Activated CD4-positive, alpha-beta T cell treated with anti-CD3 and anti-CD28 coated beads, Interleukin-2, Interleukin-4, amounts not matched to agents 100 ng/mL and 50 ng/mL, durations not matched to agents 16 hours and 8 hours (primary cell): ENCODE results near the gene PPP1R14B.
A peak's percentile ranks its signal among the peaks of the same experiment; 100 is the strongest.

Experiments
- DNase-seq: peaks from one replicate; pipeline ENCODE4 v3.0.0-alpha.2; 2020; ENCODE audit warnings: low spot score

The PPP1R14B gene

DNA sequence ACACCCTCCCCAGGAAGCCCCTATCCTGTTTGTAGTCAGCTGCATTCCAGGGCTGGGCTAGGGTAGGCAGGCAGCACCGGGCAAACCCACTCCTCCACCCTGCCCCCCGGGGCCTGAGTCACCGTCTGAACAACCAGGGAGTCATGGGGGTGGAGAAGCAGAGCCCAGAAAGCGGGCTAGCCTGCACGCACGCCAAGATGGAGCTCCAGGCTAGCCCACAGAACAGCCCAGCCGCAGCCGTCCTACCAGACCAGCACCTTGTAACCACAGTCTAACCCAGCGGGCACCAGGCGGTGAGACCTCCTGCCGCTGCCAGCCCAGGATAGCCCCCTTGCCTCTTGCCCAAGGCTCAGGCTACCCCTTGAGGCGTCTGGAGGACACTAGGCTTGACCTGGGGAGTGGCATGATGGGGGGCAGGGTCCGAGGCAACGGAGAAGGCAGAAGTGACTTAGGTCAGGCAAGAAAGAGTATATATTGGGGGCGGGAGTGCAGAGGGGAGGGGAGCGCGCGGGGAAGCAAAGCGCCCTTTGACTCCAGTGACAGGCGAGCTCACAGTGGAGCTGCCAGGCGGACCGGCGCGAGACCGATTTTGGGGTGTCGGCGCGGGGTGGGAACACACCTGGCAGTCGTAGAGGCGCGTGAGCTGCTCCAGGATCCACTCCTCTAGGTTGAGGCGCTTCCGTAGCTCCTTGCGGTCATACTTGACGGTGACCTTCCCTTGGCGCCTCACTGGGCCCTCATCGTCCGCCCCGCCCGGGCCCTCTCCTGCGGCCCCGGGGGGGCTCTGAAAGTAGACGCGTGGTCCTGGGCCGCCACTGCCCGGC is 734 bp downstream of the PPP1R14B start:
- peak; percentile 67 for DNase-seq

DNA sequence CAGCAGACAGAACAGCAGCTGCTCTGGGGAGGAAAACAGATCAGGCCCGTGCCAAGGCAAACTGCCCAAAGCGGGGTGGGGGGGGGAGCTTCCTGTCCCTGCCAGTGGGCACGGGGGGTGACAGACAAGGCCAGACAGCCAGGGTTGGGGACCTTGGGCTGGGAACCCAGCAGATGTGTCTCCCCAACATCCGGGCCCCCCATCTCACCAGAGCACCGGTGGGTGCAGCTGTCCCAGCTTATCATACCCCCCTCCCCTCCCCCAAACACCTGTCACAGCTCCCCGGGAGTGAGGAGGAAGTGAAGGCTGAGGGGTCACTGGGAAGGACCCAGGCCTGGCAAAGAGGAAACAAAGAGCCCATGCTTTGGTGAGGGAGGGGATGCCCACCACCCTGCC is 1.3 kb downstream of the PPP1R14B start:
- DNase-seq = no peak

DNA sequence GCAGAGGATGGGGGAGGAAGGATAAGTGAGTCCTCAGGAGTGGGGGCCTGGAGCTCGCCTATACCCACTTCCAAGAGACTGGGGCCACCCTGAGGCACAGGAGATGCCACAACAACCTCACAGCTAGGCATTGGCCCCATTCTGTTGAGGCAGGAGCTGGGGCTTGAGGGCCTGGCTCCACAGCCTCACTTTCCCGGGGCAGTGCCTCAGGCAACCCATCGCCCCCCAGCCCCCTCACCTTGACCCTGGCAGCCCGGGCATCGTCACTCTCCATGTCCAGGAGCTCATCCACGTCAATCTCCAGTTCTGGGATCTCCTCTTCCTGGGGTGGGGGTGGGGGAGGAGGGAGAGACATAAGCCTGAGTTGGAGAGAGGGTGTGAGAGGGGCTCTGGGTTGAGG is 1.8 kb downstream of the PPP1R14B start:
- no peak for DNase-seq

DNA sequence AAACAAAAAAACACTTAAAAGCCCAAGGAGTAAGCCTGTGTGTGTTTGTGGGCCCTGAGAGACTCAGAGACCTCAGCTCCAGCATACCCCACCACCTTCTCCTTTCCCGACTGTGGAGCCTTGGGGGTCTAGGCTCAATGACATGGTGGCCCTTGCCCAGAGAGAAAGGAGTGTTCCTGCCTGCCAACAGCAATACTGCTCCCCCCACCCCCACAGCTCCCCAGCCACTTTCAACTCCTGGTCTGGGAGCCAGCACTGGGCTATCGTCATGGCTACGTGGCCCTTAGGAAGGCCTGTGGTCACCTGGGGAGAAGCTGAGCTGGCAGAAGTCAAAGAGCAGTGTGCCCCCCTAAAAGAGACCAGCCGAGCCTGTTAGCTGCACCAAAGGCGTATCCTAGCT is 2.6 kb downstream of the PPP1R14B start:
- no peak for DNase-seq

DNA sequence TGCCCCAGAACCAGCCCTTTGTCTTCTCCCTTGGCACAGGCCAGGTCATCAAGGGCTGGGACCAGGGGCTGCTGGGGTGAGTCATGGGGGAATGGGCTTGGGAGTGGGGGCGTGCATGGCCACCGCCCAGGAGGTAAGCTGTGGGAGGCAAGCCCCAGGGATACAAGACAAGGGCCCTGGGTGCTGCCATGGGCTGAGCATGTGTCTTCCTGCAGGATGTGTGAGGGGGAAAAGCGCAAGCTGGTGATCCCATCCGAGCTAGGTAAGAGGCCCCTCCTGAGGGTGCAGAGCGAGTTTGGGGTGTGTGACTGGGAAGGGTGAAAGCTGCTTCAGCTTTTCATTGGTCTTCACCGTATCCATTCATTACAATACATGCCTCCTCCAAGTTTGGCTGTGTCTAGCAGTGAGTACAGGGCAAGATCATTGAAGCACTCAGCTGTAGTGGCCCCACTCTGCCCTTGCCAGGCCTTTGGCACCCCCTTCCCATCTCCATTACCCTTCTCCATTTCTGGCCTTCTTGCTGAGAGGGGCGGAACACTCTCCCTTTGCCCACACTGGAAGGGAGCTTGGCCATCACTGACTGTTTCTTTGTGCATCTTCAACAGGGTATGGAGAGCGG is 3.4 kb downstream of the PPP1R14B start:
- DNase-seq = no peak

DNA sequence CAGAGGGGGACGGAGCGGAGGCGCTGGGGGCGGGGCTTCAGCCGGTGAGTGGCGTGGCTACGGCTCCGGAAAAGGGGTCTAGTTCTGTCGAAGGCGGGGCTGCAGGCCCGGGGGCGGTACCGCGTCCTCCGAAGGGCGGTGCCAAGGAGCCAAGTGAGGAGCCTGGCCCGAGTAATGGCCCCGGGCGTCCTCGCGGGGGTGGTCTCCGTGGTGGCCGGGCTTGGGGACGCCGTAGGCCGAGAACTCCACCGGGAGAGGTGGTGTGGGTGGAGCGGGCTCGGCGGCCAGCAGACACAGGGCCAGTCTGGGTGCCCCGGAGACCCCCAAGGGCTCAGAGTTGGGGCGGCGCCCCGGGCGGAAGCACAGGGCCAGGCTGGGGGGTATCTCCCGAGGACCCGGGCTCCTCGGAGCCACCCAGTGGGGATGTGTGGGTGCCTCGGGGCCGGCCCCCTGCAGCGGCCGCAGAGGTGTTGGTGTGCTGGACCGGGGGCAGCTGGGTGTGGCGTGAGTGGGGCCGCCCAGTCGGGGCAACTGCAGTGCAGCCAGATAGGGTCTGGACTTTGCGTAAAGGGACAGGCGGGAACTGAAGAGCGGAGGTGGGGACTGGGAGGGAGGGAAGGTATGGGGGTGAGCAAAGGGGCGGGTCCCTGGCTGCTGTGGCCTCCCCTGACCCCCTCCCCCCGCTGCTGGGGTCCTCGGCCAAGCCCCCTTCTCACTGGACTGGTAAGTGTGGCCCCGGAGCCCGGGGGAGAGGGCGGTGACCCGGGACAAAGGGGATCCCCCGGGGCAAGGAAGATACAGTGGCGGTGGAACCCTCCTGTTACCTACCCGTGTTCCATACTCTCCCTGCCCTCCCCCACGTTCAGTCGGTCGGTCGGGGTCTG is 5.0 kb downstream of the PPP1R14B start:
- no peak for DNase-seq

DNA sequence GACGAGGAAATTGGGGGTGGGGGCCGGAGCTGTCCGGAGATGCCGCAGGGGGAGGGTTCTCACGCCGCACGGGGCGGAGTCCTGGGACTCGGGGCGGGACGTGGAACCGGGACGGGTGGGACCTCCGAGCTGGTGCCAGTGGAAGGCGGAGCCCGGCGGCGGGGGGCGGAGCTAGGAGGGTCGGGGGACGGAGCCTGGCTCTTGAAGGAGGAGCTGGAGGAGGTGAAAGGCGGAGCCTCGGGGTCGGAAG is 5.6 kb downstream of the PPP1R14B start:
- DNase-seq = peak; percentile 100

DNA sequence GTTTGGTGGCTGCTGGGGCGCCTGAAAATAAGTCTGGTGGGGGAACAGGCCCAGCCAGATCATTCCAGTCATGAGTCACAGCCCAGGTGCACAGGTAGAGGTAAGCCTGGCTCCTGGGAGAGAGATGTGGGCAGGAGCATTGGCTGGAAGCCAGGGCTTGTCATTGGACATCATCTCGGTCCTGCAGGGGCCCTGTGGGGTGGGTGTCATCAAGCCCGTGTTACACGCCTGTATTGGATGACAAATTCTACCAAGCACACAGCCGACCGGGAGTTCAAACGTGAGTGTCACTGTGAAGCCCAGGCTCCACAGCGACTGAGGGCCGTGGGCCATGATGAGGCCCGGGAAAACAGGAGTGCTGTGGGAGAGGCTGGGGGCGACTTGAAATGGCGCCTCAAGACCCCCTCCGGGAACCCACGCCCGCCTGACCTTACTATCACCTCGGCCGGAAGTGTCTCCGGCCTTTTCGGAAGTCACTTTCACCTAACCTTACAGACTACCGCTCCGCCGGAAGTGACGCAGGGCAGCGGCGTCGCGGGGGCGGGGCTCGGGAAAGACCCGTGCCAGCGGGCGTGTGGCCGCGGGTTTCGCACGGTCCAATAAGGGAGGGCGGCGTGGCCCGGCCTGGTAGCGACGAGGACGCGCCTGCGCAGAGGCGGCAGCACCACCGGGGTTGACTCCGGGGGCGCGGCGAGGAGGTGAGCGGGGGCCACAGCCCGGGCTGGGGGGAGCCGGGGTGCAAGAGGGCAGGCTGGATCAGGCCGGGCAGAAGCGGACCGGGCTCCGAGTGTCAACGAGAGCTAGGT is 6.1 kb downstream of the PPP1R14B start, which contains the start of gene FKBP2:
FKBP2 (plus strand) TSS at position 661 of the 806 bp plus-strand sequence. CDS start 1,293 bp downstream, outside the sequence.
- peak; percentile 98 for DNase-seq

DNA sequence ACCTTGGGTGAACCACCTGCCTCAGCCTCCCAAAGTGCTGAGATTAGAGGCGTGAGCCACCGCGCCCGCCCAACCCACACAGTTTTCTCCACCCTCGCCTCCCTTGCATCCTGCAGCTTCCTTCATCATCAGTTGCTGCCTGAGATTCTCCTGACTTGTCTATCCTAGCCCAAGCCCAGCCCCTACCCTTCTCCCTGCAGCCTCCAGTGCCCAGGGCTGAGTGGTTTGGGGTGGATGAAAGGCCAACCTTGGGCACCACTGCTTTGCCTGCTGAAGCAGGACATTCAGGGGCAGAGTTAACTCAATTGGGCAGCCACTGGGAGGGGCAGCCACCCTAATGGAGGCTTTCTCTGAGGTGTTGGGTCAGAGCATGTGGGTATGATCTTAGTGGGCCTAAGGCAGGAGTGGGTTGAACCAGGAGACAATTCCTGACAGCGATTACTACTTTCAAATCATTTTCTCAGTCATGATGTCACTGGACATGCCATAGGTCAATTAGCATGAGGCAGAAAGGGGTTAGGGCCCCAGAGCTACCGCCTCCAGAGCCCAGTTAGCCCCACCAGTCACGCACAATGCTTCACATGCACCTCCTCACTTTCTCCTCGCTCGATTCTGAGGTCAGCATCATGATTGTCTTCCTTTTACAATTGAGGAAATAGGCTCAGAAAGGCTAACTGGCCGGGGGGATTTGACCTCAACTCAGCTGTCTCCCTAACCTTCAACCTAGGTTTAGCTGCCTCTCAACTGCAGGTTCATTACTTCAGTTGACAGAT is 6.9 kb downstream of the PPP1R14B start:
- DNase-seq = no peak

DNA sequence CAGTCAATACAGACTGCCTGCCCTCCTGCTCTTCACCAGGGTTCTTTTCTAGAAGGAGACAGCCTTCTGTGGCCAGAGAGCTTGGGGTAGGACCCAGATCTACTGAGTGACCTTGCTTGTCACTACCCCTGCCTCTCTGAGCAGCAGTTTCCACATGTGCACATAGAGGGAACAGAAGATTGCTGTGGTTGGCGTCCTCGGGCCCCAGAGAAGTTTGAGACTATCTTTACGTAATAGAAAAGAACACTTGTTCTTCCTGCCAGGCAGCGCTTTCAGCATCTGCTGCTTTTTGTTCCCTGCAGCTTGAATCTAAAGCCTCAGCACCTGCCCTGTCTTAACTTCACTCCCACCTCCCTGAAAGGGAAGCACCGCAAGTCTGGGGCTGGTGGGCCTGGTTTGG is 7.7 kb downstream of the PPP1R14B start:
- no peak for DNase-seq

DNA sequence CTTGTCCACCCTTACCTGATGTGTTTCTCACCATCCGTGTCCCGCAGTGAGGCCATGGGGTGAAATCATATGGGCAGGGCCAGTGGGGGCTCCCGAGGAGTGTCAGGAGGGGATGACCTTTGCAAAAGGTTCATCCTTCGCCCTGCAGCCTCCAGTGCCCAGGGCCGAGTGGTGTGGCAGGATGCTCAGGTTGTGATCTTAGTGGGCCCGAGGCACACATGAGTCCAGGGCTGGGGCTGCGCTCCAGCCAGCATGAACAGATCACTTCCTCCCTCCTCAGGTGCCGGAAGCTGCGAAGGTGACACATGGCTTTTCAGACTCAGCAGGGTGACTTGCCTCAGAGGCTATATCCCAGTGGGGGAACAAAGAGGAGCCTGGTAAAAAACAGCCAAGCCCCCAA is 8.7 kb downstream of the PPP1R14B start:
- DNase-seq = no peak

DNA sequence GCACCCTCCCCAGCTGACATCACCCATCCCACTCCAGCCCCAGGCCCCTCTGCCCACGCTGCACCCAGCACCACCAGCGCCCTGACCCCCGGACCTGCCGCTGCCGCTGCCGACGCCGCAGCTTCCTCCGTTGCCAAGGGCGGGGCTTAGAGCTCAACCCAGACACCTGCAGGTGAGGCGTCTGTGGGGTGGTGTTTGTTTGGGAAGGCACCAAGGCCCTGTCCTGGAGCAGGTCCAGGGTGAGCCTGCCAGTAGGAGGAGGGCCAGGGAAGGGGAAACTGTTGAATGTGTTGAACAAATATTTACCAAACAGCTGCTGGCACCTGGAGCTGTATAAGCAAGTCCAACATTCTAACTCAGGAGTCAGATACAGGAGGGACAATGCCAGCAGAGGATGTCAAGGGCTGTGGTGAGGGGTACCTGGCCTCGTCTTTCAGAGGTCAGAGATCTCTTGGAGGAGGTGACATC is 9.2 kb downstream of the PPP1R14B start:
- DNase-seq = no peak

DNA sequence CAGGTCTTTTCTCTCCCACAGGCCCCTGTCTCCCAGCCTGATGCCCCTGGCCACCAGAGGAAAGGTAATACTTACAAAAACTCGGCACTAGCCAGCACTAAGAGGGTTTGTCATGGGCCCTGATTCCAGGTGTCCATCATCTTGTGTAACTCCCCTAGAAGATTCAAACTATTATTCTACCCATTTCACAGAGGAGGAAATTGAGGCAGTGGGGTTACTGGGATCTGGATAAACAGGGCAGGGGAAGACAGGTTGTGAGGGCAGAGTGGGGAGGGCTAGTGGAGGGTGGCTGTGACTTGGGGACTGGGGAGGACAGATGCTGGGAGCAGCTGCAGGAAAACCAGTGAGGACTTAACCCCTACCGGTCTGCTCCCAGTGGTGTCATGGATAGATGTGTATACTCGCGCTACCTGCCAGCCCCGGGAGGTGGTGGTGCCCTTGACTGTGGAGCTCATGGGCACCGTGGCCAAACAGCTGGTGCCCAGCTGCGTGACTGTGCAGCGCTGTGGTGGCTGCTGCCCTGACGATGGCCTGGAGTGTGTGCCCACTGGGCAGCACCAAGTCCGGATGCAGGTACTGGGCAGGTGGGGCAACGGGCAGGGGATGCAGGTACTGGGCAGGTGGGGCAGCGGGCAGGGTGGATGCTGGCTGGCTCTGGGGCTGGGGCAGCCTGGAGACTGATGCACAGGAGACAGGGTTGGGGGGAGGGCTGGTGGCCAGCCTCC is 11.1 kb downstream of the PPP1R14B start:
- DNase-seq = no peak

DNA sequence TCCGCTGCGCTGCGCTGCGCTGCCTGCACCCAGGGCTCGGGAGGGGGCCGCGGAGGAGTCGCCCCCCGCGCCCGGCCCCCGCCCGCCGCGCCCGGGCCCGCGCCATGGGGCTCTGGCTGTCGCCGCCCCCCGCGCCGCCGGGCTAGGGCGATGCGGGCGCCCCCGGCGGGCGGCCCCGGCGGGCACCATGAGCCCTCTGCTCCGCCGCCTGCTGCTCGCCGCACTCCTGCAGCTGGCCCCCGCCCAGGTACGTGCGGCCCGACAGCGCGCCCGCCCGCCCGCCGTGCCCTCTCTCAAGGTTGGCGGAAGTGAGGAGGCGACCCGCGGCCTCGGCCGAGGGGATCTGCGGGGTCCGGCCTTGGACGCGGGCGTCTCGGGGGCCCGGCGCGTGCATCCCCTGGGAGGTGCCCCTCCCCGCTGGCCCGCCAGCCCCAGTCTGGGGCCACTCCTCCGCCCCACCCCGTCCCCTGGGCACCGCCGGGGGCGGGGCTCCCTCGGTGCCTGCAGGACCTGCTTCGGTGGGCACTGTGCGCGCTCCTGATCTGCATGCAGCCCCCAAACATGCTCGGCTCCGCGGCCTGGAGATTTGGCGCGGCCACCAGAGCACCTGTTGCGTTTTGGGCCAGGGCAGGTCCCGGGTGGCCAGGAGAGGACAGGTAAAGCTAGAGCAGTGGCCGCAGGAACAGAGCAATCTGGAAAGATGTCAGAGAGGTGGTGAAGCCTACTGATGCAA is 11.9 kb downstream of the PPP1R14B start:
- DNase-seq = no peak

DNA sequence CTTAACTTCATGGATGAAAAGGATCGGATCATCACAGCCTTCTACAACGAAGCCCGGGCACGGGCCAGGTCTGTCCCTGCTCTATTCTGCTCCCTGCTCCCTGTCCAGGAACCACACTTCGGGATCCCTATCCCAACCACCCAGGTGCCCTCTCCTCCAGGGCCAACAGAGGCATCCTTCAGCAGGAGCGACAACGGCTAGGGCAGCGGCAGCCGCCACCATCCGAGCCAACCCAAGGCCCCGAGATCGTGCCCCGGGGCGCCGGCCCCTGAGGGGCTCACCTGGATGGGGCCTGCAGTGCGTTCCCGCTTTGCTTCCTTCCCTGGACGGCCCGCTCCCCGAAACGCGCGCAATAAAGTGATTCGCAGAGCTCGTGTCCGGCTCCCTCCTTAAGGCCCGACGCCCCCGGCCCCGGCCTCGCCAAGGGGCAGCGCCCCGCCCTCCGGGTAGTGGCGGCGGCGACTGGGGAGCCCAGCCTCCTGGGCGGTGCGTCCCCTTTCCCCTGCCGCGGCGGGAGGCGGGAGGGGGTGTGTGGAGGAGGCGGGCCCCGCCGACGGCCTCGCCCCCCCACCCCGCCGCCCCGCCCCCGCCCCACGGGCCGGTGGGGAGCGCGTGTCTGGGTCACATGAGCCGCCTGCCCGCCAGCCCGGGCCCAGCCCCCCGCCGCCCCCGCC is 12.7 kb downstream of the PPP1R14B start, which contains the start of gene VEGFB:
VEGFB (plus strand) TSS at position 672 of the 674 bp plus-strand sequence. CDS start 250 bp downstream, outside the sequence.
- DNase-seq = peak; percentile 69

DNA sequence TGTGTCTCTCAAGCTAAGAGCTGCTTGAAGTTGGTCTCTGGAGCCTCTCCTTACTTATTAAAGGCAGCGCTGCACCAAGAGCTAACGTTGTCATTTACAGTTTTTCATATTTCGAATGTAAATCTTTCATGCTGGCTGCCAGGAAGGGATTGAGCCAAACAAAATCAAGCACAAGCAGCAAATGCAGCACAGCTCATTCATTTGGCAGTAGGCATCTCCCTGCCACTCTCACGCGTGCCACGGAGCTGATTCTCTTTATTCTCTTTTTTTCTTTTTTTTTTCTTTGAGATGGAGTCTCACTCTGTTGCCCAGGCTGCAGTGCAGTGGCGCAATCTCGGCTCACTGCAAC is 13.8 kb downstream of the PPP1R14B start:
- no peak for DNase-seq

DNA sequence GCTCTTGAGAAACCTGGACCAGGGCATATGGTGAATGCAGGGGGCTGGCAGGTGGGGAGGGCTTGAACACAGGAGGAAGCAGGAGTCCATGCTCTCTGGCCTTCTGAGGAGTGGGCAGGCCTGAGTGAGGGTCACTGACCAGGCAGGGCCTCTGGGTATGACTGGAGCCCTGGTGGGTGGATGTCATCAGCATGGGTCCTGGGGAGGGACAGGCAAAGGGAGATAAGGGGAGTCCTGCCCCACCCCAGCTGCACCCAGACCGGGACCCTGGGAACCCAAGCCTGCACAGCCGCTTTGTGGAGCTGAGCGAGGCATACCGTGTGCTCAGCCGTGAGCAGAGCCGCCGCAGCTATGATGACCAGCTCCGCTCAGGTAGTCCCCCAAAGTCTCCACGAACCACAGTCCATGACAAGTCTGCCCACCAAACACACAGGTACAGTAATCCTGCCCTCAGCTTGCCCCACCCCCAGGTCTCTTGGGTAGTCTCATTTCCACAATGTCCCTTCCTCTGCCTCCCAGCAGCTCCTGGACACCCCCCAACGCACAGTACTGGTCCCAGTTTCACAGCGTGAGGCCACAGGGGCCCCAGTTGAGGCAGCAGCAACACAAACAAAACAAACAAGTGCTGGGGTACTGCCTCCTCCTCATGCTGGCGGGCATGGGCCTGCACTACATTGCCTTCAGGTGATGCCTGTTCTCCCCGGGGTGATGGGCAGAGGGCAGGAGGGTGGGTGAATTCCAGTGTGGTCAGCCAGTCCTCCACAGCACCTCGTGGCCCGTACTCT is 14.4 kb downstream of the PPP1R14B start:
- DNase-seq = no peak

DNA sequence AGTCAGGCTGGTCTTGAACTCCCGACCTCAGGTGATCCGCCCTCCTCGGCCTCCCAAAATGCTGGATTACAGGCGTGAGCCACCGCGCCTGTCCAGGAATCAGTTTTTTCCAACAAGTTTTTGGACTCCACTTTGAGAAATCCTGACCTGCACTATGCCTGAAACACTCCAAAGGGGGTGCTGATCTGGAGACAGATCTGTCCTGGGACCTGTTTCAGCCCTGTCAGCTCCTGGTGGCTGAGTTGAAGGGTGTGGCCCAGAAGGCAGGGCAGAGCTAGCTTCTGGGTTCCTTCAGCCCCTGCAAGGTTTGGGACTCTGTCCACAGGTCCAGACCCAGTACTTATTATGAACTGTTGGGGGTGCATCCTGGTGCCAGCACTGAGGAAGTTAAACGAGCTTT is 15.2 kb downstream of the PPP1R14B start:
- DNase-seq = no peak
